H1 (cell line): Measurements from ENCODE around the gene ZNF652. TPM values are rescaled to one million over a fixed set of nuclear protein-coding genes. Genes with fewer than 3 reads are reported as not detected.

Experiments used
- GABPA ChIP-seq: IDR thresholded peaks from 2 replicates; pipeline ENCODE4 v1.6.1; 2011; ENCODE audit warnings: mild to moderate bottlenecking, low read length, moderate library complexity, borderline replicate concordance; ENCODE audit not compliant: insufficient read depth
- HDAC2 ChIP-seq, 2 experiments: fragments of 300-600 bp in 1 of 2; sonication (generic) in 1 of 2; IDR thresholded peaks; 2 replicates each; pipeline ENCODE4 v1.6.1; 2011 to 2012; ENCODE audit warnings: low read depth in 2 of 2, low read length in 2 of 2, mild to moderate bottlenecking in 2 of 2, moderate library complexity in 2 of 2, borderline replicate concordance in 1 of 2, inconsistent platforms in 1 of 2
- POLR2AphosphoS5 ChIP-seq: IDR thresholded peaks from 2 replicates; pipeline ENCODE4 v1.6.1; 2011; ENCODE audit warnings: low read depth, low read length
- RAD21 ChIP-seq, 2 experiments: IDR thresholded peaks in 1 of 2; conservative IDR thresholded peaks in 1 of 2; 2 replicates each; pipeline ENCODE4 v1.6.1; 2011; ENCODE audit warnings: low read depth in 2 of 2, low read length in 2 of 2, improper control_type of control experiment in 1 of 2, inconsistent platforms in 1 of 2, mild to moderate bottlenecking in 1 of 2, moderate library complexity in 1 of 2
- SP4 ChIP-seq: IDR thresholded peaks from 2 replicates; pipeline ENCODE4 v1.6.1; 2012; ENCODE audit warnings: low read length, inconsistent platforms
- polyA plus RNA-seq, 7 experiments: library from polyadenylated mRNA; depleted of rRNA in 3 of 7; stranded (reverse) in 5 of 7; unstranded in 2 of 7; fragments of >200 nt in 5 of 7; fragments of 200-250 nt in 2 of 7; gene quantifications; 1 replicate in 5 of 7; 2 replicates in 1 of 7; 4 replicates in 1 of 7; pipeline versions ENCODE4 v1.2.1 to v1.2.3, GENCODE V29; 2011 to 2013; ENCODE audit warnings: missing spikeins in 2 of 7, mixed read lengths in 2 of 7
- total RNA-seq: library from RNA; stranded (reverse); fragmentation: NEBNext Ultra II Directional; extraction: Animal tissue kit (Norgen Biotek cat#: 25700); gene quantifications from 2 replicates; pipeline ENCODE4 v1.2.1, GENCODE V29; 2021

Gene ZNF652
- total and polyA plus RNA-seq, 2 of the 8 experiments (the other 6 are each of a cell fraction or from before 2014, with no cell fraction given), result 13.5 to 39.6 TPM

GRCh38 chr17:49249890-49250522, 112.0 kb downstream of the ZNF652 start (continued):
- TF ChIP-seq RAD21 (IDR thresholded peaks at IDR 0.05 in 1 of 2, conservative IDR thresholded peaks at IDR 0.05 in 1 of 2; ENCODE audit: low read depth in 2 of 2, low read length in 2 of 2) (no peak), SP4 (no peak), HDAC2 (IDR thresholded peaks at IDR 0.05; ENCODE audit: borderline replicate concordance in 1 of 2, low read depth in 2 of 2, low read length in 2 of 2) (0 out of 4 replicates have a peak, but pooled peaks of 1 of the 2 experiments have one; percentile 33), POLR2AphosphoS5 (no peak), GABPA (no peak)
- TF ChIP-seq, all 59 proteins: peak for 4
